ENCODE data around the gene VPS8. TPM values are rescaled to one million over a fixed set of nuclear protein-coding genes. Genes with fewer than 3 reads are reported as not detected.

VPS8 gene
- total and polyA plus RNA-seq, 4 donors, result 4.2 to 34.9 (median 22.9) TPM

- TF ChIP-seq REST (IDR thresholded peaks at IDR 0.05), result no peak
These were observed 28.6 kb upstream of the VPS8 start (continued) for GRCh38 chr3:184783319-184783718.

DNA sequence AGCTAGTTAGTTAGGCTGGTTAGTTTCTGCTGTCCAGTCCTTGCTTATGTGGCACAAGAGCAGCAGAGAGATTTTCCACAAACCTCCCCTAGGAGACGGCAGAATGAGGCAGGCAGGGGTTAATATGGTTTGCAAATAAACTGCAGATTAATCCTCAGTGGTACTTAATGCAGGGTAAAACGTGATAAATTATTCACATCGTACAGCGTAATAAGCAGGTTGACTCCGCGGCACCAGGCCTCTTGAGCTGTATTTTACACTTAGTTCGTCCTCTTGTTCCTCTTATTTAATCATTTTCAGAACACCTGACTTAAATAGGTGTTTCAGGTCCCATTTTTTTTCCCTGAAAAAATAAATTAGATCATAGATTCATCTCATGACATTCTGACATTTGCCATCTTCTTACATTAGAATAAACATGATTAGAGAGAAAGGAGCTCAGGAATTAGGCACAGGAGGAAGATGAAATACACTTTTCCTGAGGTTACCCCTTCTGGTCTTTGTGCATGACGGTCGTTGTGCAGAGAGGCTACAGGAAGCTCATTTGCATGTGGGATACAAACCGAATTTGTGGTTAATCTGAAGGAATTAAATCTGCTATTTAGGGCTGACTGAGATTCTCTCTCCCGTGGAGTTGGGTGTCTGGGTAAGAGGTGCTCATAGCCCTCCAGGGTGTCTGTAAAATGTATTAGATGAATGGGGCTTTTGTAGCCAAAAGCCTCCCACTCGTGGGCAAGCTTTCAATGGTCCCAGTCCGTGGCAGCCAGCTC lies 27.1 kb upstream of the VPS8 start:
- no peaks in the 10 kb centered on the region for H3K27me3 ChIP-seq (ENCODE audit: control insufficient read depth in 4 of 4, insufficient read depth in 4 of 4, low read length in 3 of 4)
- no peaks in the 10 kb centered on the region for H3K9me3 ChIP-seq (ENCODE audit: control insufficient read depth in 4 of 4, low read length in 3 of 4)
- no peaks in the 10 kb centered on the region for H3K36me3 ChIP-seq (ENCODE audit: control insufficient read depth in 4 of 4, insufficient read depth in 3 of 4, low read depth in 1 of 4, low read length in 3 of 4)
- DNase-seq (ENCODE audit: low spot score), result no peak
- TF ChIP-seq SP1 (IDR thresholded peaks at IDR 0.05) (no peak), RXRA (IDR thresholded peaks at IDR 0.05) (no peak), JUND (IDR thresholded peaks at IDR 0.05) (no peak)
- no peak overlapping the region for H3K27ac ChIP-seq (ENCODE audit: low read depth in 1 of 2, low read length in 2 of 2)
- H3K9ac ChIP-seq (ENCODE audit: low read depth in 1 of 2, low read length in 2 of 2), result no peak overlapping the region
- H3K4me1 ChIP-seq (ENCODE audit: control insufficient read depth in 4 of 4, insufficient read depth in 4 of 4, low read length in 3 of 4), result no peaks in the 10 kb centered on the region
- no peak overlapping the region for H3K4me3 ChIP-seq (ENCODE audit: low read depth in 1 of 3, low read length in 3 of 3)
- 66% methylated on average over 13 of the region's 13 CpGs for WGBS

- Histone ChIP-seq H3K36me3 (ENCODE audit: control insufficient read depth in 4 of 4, insufficient read depth in 3 of 4, low read depth in 1 of 4, low read length in 3 of 4) (no peaks in the 10 kb centered on the region), H3K27me3 (ENCODE audit: control insufficient read depth in 4 of 4, insufficient read depth in 4 of 4, low read length in 3 of 4) (no peaks in the 10 kb centered on the region), H3K9me3 (ENCODE audit: control insufficient read depth in 4 of 4, low read length in 3 of 4) (no peaks in the 10 kb centered on the region), H3K27ac (ENCODE audit: low read depth in 1 of 2, low read length in 2 of 2) (no peak overlapping the region), H3K4me1 (ENCODE audit: control insufficient read depth in 4 of 4, insufficient read depth in 4 of 4, low read length in 3 of 4) (no peaks in the 10 kb centered on the region), H3K4me3 (ENCODE audit: low read depth in 1 of 3, low read length in 3 of 3) (no peak overlapping the region), H3K9ac (ENCODE audit: low read depth in 1 of 2, low read length in 2 of 2) (no peak overlapping the region)
- 79% methylated on average over 12 of the region's 12 CpGs for WGBS
- no peak for DNase-seq (ENCODE audit: low spot score)
- TF ChIP-seq TAF1 (conservative IDR thresholded peaks at IDR 0.05), result no peak
- no peak for TF ChIP-seq HNF4G (IDR thresholded peaks at IDR 0.05)
- TF ChIP-seq NR2F2 (IDR thresholded peaks at IDR 0.05), result no peak
- no peak for TF ChIP-seq ZBTB33 (IDR thresholded peaks at IDR 0.05)
- no peak for TF ChIP-seq HNF4A (conservative IDR thresholded peaks at IDR 0.05)
- no peak for TF ChIP-seq REST (IDR thresholded peaks at IDR 0.05)
- no peak for TF ChIP-seq GABPA (IDR thresholded peaks at IDR 0.05 in 1 of 2, conservative IDR thresholded peaks at IDR 0.05 in 1 of 2)
- no peak for TF ChIP-seq YY1 (IDR thresholded peaks at IDR 0.05)
- TF ChIP-seq FOXA1 (IDR thresholded peaks at IDR 0.05), result no peak
- TF ChIP-seq ATF3 (IDR thresholded peaks at IDR 0.05), result no peak
- no peak for TF ChIP-seq EGR1 (IDR thresholded peaks at IDR 0.05; ENCODE audit: low read depth in 2 of 2)
These were observed 26.1 kb upstream of the VPS8 start for GRCh38 chr3:184785890-184786279.

All from liver (tissue), 9 donors.